ENCODE measurements around the gene TLL2.
"Not testable (repeated sequence)": the region's sequence is repeated elsewhere in the genome, so short reads cannot be mapped to it uniquely, and the experiment has no call there.

The TLL2 gene

GRCh38 chr10:96513698-96514561 lies at the start of gene TLL2:
Gene TLL2 (minus strand): TSS chr10:96513926. CDS start chr10:96513685, 241 bp downstream.
- DNase-seq: peak; percentile 49

- DNase-seq: no peak
These were observed 47.5 kb upstream of the TLL2 start for GRCh38 chr10:96560966-96561887.

GRCh38 chr10:96560489-96560888 lies 46.8 kb upstream of the TLL2 start:
- DNase-seq: no peak

- DNase-seq: peak; percentile 8
These were observed 42.3 kb upstream of the TLL2 start for GRCh38 chr10:96556003-96556402.

- no peak for DNase-seq
These were observed 41.6 kb upstream of the TLL2 start for GRCh38 chr10:96555330-96555729.

DNA sequence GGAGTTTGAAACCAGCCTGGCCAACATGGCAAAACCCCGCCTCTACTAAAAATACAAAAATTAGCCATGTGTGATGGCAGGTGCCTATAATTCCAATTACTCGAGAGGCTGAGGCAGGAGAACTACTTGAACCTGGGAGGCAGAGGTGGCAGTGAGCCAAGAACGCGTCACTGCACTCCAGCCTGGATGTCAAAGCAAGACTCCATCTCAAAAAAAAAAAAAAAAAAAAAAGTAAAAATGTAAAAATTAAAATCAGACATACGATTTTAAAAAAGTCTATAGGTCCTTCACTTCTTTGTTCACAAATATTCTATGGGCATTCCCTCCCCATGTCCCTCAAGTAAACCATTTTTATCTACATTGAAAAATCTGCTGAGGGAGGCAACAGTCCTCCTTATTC lies 34.9 kb upstream of the TLL2 start:
- no peak for DNase-seq

GRCh38 chr10:96545558-96545957 lies 31.8 kb upstream of the TLL2 start:
- not testable (repeated sequence) for DNase-seq

DNA sequence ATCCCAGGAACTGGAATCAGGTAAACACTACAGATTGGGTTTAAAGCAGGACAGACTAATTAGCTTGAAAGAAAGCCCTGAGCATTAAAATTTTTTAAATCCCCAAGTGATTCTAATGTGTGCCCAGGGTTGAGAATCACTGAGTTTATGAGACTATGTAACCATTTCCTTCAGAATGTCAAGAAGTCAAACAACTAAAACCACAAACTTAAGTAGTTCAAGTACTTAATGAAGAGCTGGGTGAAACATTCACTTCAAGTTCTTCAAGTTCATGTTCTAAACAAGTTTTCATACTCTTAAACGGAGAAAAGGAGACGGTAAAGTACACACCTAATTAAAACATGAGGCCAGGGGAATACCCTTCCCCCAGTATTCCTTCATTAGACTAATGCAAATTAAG lies 28.2 kb upstream of the TLL2 start:
- DNase-seq: no peak

DNA sequence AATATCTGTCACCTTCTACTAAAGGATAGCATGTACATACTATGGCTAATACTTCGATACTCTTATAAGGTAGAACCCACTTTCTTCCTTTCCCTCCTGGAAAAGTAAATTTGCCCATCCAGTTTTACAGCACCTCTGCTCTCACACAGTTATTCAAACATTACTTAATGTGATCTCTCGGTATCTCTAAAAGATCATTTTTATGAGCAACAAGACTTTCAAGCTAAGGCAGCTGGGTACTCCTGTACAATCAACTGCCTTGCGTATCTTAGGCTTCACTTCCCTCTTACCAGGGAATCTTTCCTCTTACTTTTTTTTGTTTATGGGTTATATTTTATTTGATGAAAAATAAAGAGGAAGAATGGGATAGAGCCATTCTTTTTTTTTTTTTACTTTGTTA lies 26.5 kb upstream of the TLL2 start:
- DNase-seq: no peak

GRCh38 chr10:96538683-96539082 lies 25.0 kb upstream of the TLL2 start:
- no peak for DNase-seq

- no peak for DNase-seq
These were observed 22.4 kb upstream of the TLL2 start for GRCh38 chr10:96536129-96536528.

DNA sequence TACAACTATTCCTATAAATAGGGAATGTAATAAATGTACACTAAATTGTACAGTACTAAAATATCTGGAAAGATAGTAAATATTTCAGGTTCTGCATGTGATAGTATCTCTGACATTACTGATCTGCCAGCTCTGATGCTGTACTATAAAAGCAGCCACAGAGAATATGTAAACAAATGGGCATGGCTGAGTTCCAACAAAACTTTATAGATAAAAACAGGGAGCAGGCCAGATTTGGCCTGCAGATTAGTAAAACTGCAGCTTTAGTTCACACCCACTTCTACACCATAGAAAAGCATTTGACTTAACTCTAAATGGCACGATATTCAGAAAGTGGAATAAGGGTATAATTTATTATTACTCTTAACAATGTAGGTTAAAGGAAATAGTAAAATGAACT lies 18.8 kb upstream of the TLL2 start:
- no peak for DNase-seq

DNA sequence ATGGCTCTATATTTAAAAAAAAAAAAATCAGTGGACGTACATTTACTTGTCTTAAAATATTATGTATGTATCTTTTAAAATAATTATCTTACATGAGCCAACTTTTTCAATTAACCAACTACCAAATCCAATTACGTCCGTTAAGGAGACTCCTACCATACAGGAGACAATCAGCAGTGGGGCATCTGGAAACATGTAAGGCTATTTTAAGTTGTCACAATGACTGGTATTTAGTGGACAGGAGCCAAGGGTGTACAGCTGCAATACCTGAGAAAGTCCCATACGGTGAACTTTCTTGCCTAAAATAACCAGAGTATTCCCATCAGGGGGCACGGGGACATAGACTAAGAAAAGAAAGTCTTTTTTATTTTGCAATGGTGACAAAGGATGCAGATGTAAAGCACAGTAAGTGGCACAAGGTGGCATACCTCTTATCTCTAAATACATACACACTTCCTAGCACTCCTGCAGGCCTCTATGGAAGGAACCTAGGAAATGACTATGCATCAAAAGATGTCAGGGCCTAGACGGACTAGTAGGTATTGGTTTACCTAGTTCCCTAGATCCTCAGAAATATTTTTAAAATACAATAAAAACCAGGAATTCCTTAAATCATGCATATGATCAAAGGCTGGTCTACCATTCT lies 16.0 kb upstream of the TLL2 start:
- DNase-seq: no peak

- DNase-seq: no peak
These were observed 11.0 kb upstream of the TLL2 start for GRCh38 chr10:96524741-96525140.

- DNase-seq: no peak
These were observed 3.6 kb upstream of the TLL2 start for GRCh38 chr10:96517284-96517683.

GRCh38 chr10:96516337-96516736 lies 2.6 kb upstream of the TLL2 start:
- no peak for DNase-seq

- peak; percentile 30 for DNase-seq
These were observed 425 bp downstream of the TLL2 start for GRCh38 chr10:96513305-96513697.

- DNase-seq: no peak
These were observed 1.0 kb downstream of the TLL2 start for GRCh38 chr10:96512524-96513304.

DNA sequence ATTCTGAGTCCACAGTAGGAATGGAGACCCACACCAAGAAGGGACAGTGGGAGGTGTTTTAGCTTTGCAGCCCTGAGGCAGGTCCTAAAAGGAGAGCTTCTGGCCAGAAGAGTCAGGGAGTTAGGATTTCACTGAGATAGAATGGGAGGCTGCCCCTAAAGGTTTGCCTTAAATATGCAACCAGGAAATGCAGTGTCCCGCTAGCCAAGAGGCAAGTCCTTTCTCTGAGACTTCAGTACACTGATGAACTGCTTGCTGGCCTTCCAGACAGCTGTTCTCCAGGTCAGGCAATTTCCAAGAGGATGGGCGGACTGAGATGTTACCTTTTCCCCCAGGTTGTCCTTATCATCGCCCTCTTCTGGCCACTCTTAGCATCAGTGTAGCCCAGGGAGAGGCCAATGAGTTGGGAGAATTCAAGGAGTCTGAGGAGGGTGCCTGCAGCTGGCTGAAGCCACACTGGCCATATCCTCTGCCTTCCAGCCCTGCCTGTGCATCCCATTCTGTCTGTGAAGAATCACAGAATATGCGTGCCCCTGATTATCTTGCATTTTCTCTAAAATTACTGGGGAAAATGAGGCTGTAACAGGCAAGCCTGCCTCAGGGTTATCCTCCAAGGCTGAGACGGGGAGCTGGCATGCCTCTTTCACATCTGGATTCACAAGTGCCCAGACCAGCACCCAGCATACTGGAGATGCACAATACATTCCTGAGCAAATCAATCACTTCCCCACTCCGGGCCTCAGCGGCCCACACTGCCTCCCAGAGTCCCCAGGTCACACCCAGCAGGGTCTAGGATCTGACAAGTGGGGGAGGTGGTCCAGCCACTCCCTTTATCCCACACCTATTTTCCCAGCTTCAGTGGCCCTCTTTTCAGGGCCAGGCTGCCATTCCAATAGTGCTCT lies 2.4 kb downstream of the TLL2 start:
- peak; percentile 15 for DNase-seq

- DNase-seq: no peak
These were observed 4.6 kb downstream of the TLL2 start for GRCh38 chr10:96509017-96509641.

DNA sequence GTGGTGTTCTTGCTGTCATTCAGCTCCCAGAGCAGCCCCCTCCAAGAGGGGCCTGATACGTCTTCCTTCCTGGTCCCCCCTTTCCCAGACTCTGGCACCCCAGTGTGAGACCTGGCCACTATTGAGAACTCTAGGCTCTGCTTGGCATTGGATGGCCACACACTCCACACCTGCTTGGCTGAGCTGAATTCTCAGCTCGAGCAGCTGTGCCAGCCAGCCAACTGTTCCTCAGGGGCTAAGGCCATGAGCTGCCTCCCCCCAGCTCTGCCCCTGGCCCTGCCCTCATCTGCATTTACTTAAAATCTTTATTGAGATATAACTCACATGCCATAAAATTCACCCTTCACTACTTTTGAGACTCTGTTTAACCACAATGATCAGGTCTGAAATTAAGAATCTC lies 6.7 kb downstream of the TLL2 start:
- DNase-seq: no peak
